ENCODE data around the gene KCNN3. TPM values are rescaled to one million over a fixed set of nuclear protein-coding genes. Genes with fewer than 3 reads are reported as not detected.

KCNN3 gene
- polyA plus RNA-seq, 3 donors = 2.4 to 2.9 (median 2.9) TPM

GRCh38 chr1:154669464-154670282 is 200.4 kb downstream of the KCNN3 start:
- DNase-seq (ENCODE audit: extremely low read depth in 1 of 11, low read depth in 9 of 11, low spot score in 4 of 11) = peak; percentile 46 to 67 (median 56)

GRCh38 chr1:154666051-154666790 is 203.9 kb downstream of the KCNN3 start:
- no peak for DNase-seq (ENCODE audit: extremely low read depth in 1 of 11, low read depth in 9 of 11, low spot score in 4 of 11)

GRCh38 chr1:154664331-154665002 is 205.6 kb downstream of the KCNN3 start:
- no peak for DNase-seq (ENCODE audit: extremely low read depth in 1 of 11, low read depth in 9 of 11, low spot score in 4 of 11)

GRCh38 chr1:154663471-154664060 is 206.5 kb downstream of the KCNN3 start:
- no peak for DNase-seq (ENCODE audit: extremely low read depth in 1 of 11, low read depth in 9 of 11, low spot score in 4 of 11)

GRCh38 chr1:154661110-154661509 is 209.0 kb downstream of the KCNN3 start:
- no peak for DNase-seq (ENCODE audit: extremely low read depth in 1 of 11, low read depth in 9 of 11, low spot score in 4 of 11)

GRCh38 chr1:154659823-154660592 is 210.1 kb downstream of the KCNN3 start:
- DNase-seq (ENCODE audit: extremely low read depth in 1 of 11, low read depth in 9 of 11, low spot score in 4 of 11) = no peak

- DNase-seq (ENCODE audit: extremely low read depth in 1 of 11, low read depth in 9 of 11, low spot score in 4 of 11) = no peak
These were observed 212.5 kb downstream of the KCNN3 start for GRCh38 chr1:154657556-154657955.

- DNase-seq (ENCODE audit: extremely low read depth in 1 of 11, low read depth in 9 of 11, low spot score in 4 of 11) = no peak
These were observed 217.2 kb downstream of the KCNN3 start for GRCh38 chr1:154652893-154653292.

Other genes with a start within 250 kb of the KCNN3 start
- gene PMVK, start 66.4 kb upstream of the KCNN3 start, polyA plus RNA-seq (ENCODE audit: insufficient read length in 3 of 3) = 10 to 100 TPM; 37.9 to 48.3 (median 40.7) TPM
- 10 to 100 TPM; 56.2 to 80.8 (median 70.4) TPM for gene PBXIP1, start 85.8 kb upstream of the KCNN3 start, polyA plus RNA-seq (ENCODE audit: insufficient read length in 3 of 3)
- gene PYGO2, start 91.5 kb upstream of the KCNN3 start, polyA plus RNA-seq (ENCODE audit: insufficient read length in 3 of 3) = 10 to 100 TPM; 41.5 to 48.0 (median 43.6) TPM
- 10 to 100 TPM; 73.4 to 84.2 (median 83.4) TPM for gene SHC1, start 100.5 kb upstream of the KCNN3 start, polyA plus RNA-seq (ENCODE audit: insufficient read length in 3 of 3)
- 100 to 1,000 TPM in 2 of 3 donors, 10 to 100 TPM in 1; 80.2 to 111 (median 109) TPM for gene CKS1B, start 104.4 kb upstream of the KCNN3 start, polyA plus RNA-seq (ENCODE audit: insufficient read length in 3 of 3)
- 10 to 100 TPM; 26.1 to 34.1 (median 31.6) TPM for gene FLAD1, start 113.1 kb upstream of the KCNN3 start, polyA plus RNA-seq (ENCODE audit: insufficient read length in 3 of 3)
- 1 to 10 TPM in 1 of 3 donors, under 1 TPM in 2; 0.42 to 1.6 (median 0.53) TPM for gene LENEP, start 123.3 kb upstream of the KCNN3 start, polyA plus RNA-seq (ENCODE audit: insufficient read length in 3 of 3)
- gene ZBTB7B, start 132.5 kb upstream of the KCNN3 start, polyA plus RNA-seq (ENCODE audit: insufficient read length in 3 of 3) = 10 to 100 TPM; 12.6 to 18.6 (median 14.5) TPM
- 1 to 10 TPM; 1.3 to 3.2 (median 2.1) TPM for gene DCST2, start 163.5 kb upstream of the KCNN3 start, polyA plus RNA-seq (ENCODE audit: insufficient read length in 3 of 3)
- under 1 TPM; 0.12 to 0.61 (median 0.32) TPM for gene DCST1, start 163.5 kb upstream of the KCNN3 start, polyA plus RNA-seq (ENCODE audit: insufficient read length in 3 of 3)
- gene ADAM15, start 181.0 kb upstream of the KCNN3 start, polyA plus RNA-seq (ENCODE audit: insufficient read length in 3 of 3) = 10 to 100 TPM; 31.5 to 61.4 (median 57.2) TPM
- 10 to 100 TPM; 18.5 to 21.2 (median 19.1) TPM for gene EFNA4, start 193.5 kb upstream of the KCNN3 start, polyA plus RNA-seq (ENCODE audit: insufficient read length in 3 of 3)
- 1 to 10 TPM; 6.7 to 7.2 (median 7.2) TPM for gene EFNA3, start 208.6 kb upstream of the KCNN3 start, polyA plus RNA-seq (ENCODE audit: insufficient read length in 3 of 3)

All from renal cortex interstitium (tissue), 11 donors.